ENCODE measurements around the gene AOPEP. TPM values are rescaled to one million over a fixed set of nuclear protein-coding genes. Genes with fewer than 3 reads are reported as not detected.

The AOPEP gene
- total RNA-seq, 1 experiment from 2014 or later, result 15.0 TPM

DNA sequence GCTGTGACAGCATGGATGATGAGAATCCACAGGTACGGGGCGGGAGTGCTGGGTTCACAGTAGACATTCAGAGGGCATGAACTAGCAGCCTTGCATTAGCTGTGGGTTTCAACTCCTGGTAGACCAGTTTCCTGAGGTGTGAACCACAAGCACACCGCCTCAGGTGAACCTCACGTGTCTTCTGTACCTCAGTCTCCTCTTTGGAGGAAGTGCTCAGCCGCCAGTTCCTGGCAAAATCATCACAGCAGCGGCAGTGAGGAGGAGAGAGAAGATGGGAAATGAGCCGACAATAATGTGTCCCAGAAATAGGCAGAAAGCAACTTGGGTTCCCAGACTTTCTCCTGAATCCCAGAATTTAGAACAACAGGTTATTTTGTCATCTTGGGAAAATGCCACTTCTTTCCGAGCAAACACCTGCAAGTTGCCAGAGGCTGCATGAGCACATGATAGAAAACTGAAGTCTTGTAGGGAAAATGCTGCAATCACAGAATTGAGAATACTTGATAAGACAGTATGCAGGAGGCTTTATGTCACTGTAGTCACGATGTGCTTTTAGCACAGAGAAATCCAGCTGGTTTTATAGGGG is 258.5 kb downstream of the AOPEP start:
- peaks cover 6% of the 10 kb centered on the region; the same call in 1 of the 2 replicates for H3K4me1 ChIP-seq (ENCODE audit: insufficient read depth, low read length)
- H2AK5ac ChIP-seq (ENCODE audit: insufficient read length, low read length), result no peak overlapping the region
- Mint-ChIP-seq H3K27ac (no peak overlapping the region), H3K4me3 (no peak overlapping the region), H3K4me1 (peaks cover 18 to 27% of the 10 kb centered on the region in 2 experiments), H3K36me3 (ENCODE audit: insufficient read depth in 1 of 3, low read depth in 3 of 3) (no peaks in the 10 kb centered on the region; a peak in 1 of 7 replicates), H3K9me3 (no peaks in the 10 kb centered on the region), H3K27me3 (ENCODE audit: low read depth) (no peaks in the 10 kb centered on the region)
- TF ChIP-seq, protein P1, sequence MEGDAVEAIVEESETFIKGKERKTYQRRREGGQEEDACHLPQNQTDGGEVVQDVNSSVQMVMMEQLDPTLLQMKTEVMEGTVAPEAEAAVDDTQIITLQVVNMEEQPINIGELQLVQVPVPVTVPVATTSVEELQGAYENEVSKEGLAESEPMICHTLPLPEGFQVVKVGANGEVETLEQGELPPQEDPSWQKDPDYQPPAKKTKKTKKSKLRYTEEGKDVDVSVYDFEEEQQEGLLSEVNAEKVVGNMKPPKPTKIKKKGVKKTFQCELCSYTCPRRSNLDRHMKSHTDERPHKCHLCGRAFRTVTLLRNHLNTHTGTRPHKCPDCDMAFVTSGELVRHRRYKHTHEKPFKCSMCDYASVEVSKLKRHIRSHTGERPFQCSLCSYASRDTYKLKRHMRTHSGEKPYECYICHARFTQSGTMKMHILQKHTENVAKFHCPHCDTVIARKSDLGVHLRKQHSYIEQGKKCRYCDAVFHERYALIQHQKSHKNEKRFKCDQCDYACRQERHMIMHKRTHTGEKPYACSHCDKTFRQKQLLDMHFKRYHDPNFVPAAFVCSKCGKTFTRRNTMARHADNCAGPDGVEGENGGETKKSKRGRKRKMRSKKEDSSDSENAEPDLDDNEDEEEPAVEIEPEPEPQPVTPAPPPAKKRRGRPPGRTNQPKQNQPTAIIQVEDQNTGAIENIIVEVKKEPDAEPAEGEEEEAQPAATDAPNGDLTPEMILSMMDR (conservative IDR thresholded peaks at IDR 0.05), result no peak
- DNase-seq, result no peak
- no peak overlapping the region for H4K5ac ChIP-seq (ENCODE audit: insufficient read length, low read depth, low read length)
- H2BK15ac ChIP-seq (ENCODE audit: low read depth, low read length), result no peak overlapping the region
- H3K56ac ChIP-seq (ENCODE audit: insufficient read length, low read depth, low read length), result no peak overlapping the region
- no peaks in the 10 kb centered on the region for H4K20me1 ChIP-seq (ENCODE audit: control insufficient read depth, insufficient read depth, insufficient read length)
- H2BK20ac ChIP-seq (ENCODE audit: low read depth, low read length, poor library complexity, severe bottlenecking), result no peak overlapping the region
- no peaks in the 10 kb centered on the region for H3K27me3 ChIP-seq (ENCODE audit: insufficient read depth, low read length)
- H4K8ac ChIP-seq (replicated peaks; ENCODE audit: insufficient read length, low read depth, low read length), result no peak overlapping the region
- no peak overlapping the region for H3K9ac ChIP-seq (ENCODE audit: extremely low read depth, insufficient read length, low read length)
- no peak overlapping the region for H2BK12ac ChIP-seq (ENCODE audit: insufficient read length, low read depth, low read length)
- H2BK120ac ChIP-seq (ENCODE audit: low read depth, low read length, poor library complexity, severe bottlenecking), result no peak overlapping the region
- no peak overlapping the region for H4K91ac ChIP-seq (ENCODE audit: insufficient read length, low read depth, low read length)
- H3K14ac ChIP-seq (ENCODE audit: insufficient read depth, low read length), result no peak overlapping the region
- H2BK5ac ChIP-seq (ENCODE audit: insufficient read length, low read length), result no peak overlapping the region
- H3K79me1 ChIP-seq (ENCODE audit: insufficient read depth, low read depth, low read length, poor library complexity, severe bottlenecking), result no peaks in the 10 kb centered on the region
- WGBS (ENCODE audit: extremely low coverage, insufficient read length, low lambda C conversion rate), result no CpG with 5 or more reads among the region's 9 CpGs
- no peak overlapping the region for H3K4ac ChIP-seq (ENCODE audit: low read depth, low read length)
- no peaks in the 10 kb centered on the region for H3K23me2 ChIP-seq (ENCODE audit: insufficient read length, low read depth, low read length, poor library complexity, severe bottlenecking)
- no peak overlapping the region for H3K27ac ChIP-seq (ENCODE audit: insufficient read length, low read depth, low read length)
- no peak overlapping the region for H3K18ac ChIP-seq (ENCODE audit: insufficient read length, low read depth, low read length)
- H3T11ph ChIP-seq (ENCODE audit: low read length), result no peak overlapping the region
- no peaks in the 10 kb centered on the region for H3K79me2 ChIP-seq (ENCODE audit: insufficient read depth, low read length)
- no peaks in the 10 kb centered on the region for H3K9me3 ChIP-seq (ENCODE audit: control insufficient read depth, low read depth, low read length)
- H3K4me2 ChIP-seq (ENCODE audit: insufficient read depth, insufficient read length, low read length), result no peak overlapping the region
- no peak overlapping the region for H3K23ac ChIP-seq (ENCODE audit: insufficient read length, low read depth, low read length)
- no peak overlapping the region for H2AFZ ChIP-seq (ENCODE audit: low read length)
